NCI-H1417 treated with DMSO at 0.1 percent for 48 hours (cell line): ENCODE data around the gene UTS2B.

Experiments used
- DNase-seq: peaks from one replicate; lab custom pipeline; 2025; lab: John Stamatoyannopoulos, UW

UTS2B gene

DNA sequence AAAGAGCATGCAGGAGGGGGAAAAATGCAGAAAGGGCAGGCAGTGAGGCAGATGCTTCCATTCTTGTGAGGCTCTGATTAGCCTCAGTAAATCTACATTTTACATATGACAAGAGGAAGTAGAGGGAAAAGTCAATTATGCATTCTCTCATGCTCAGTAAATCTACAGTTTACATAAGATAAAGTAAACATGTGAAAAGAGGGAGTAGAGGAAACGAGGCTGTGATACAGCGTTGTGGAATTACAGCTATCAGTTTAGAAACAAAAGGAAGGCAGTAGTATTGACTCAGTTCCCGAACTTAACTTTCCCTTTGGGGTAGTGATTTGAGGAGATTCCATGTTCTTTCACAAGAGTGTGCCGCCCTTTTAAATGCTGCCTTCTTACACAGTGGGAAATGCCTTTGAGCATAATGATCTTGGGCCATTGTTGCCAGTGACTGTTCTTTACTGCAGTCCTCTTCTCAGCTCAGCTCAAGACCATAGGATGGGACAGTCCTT is 92.0 kb downstream of the UTS2B start:
- DNase-seq = no peak

GRCh38 chr3:191237047-191237882 is 93.1 kb downstream of the UTS2B start:
- no peak for DNase-seq

- DNase-seq = no peak
These were observed 93.7 kb downstream of the UTS2B start for GRCh38 chr3:191236646-191237045.

DNA sequence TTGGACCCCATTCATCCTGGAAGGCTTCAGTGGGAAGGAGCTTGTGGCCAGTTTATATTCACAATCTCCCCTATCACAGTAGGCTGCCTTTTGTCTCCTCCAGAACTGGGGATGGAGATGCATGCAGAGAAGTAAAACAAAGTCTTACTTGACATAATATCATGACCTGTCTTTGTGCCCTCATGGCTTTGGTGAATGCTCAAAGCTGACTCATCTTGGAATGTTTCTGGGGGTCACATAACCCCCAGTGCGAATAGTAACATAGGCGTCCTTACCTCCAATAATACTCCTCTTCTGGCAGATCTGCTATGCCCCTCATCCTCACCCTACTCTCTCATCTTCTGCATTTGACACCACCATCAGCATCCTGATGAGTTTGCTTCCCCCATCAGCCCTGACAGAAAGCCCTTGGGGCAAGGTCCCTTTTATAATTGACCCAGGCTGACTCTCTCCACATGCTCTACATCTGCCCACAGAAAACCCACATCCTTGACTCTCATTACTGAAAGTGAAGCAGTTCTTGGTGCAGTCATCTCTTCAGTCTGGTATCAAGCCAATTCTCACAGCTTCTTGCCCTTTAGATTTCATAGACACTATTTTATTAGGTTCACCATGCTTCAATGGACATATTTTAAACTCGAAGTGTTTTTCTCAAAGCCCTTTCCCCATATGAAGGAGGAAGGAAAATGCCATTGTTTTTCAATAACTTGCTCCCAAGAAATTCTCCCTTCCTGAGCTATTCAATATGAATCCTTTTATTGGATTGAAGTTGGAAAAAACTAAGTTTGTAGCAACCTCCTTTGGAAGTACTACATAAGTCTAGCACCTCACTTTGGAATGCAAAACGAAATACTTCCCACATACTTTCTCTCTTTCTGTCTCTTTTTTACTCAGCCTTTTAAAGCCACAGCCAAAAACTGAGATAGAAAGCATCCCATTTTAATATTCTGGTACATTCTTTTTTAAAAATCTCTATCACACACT is 94.7 kb downstream of the UTS2B start:
- DNase-seq = no peak

DNA sequence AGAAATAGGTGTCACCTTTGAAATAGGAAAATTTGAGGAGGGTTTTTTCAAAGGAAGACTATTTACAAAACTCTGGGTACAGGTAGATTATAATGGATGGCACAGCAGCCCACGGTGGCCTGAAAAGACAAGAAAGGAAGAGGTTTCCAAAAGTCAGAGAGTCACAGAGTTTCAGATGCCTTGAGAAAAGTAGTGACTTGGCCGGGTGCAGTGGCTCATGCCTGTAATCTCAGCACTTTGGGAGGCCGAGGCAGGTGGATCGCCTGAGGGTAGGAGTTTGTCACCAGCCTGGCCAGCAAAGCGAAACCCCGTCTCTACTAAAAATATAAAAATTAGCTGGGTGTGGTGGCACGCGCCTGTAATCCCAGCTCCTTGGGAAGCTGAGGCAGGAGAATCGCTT is 96.1 kb downstream of the UTS2B start:
- no peak for DNase-seq

DNA sequence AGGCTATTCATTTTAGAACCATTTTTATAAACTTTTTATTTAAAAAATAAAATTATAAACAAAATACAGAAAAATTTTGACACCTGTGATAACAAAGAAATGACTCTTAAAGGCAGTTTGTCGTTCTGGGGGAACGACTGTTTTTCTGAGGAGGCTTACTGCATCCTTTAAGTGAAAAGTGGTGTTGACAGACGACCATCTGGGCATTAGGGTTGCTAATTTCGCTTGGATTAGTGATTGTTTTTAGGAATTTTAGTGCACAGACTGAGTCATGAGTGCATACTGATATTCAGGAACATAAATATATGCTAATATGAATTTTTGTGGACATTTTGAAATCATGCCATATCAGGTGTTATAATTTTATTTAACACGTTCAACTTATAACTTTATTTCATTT is 102.8 kb downstream of the UTS2B start:
- DNase-seq = no peak

DNA sequence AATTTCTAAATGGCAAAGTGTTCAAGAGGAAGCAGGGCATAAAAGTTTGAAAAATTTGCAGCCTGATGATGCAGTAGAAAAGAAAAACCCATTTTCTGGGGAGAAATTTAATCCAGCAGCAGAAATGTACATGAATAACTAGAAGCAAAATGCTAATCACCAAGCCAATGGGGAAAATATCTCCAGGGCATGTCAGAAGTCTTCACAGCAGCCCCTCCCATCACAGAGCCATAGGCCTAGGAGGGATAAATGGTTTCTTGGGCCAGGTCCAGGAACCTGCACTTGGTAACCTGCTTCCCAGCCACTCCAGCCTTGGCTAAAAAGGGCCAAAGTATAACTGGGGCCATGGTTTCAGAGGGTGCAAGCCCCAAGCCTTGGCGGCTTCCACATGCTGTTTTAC is 108.7 kb downstream of the UTS2B start:
- no peak for DNase-seq

DNA sequence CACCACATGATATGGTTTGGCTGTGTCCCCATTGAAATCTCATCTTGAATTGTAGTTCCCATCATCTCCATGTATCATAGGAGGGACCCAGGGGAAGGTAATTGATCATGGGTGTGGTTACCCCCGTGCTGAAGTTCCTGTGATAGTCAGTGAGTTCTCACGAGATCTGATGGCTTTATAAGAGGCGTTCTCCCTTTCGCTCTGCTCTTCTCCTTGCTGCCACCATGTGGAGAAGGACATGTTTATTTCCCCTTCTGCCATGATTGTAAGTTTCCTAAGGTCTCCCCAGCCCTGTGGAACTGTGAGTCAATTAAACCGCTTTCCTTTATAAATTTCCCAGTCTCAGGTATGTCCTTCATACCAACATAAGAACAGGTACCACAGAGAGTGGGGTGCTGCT is 109.4 kb downstream of the UTS2B start:
- no peak for DNase-seq

GRCh38 chr3:191217301-191217700 is 113.0 kb downstream of the UTS2B start:
- DNase-seq = no peak
